Measurements from ENCODE around the gene TOMM34.

DNA sequence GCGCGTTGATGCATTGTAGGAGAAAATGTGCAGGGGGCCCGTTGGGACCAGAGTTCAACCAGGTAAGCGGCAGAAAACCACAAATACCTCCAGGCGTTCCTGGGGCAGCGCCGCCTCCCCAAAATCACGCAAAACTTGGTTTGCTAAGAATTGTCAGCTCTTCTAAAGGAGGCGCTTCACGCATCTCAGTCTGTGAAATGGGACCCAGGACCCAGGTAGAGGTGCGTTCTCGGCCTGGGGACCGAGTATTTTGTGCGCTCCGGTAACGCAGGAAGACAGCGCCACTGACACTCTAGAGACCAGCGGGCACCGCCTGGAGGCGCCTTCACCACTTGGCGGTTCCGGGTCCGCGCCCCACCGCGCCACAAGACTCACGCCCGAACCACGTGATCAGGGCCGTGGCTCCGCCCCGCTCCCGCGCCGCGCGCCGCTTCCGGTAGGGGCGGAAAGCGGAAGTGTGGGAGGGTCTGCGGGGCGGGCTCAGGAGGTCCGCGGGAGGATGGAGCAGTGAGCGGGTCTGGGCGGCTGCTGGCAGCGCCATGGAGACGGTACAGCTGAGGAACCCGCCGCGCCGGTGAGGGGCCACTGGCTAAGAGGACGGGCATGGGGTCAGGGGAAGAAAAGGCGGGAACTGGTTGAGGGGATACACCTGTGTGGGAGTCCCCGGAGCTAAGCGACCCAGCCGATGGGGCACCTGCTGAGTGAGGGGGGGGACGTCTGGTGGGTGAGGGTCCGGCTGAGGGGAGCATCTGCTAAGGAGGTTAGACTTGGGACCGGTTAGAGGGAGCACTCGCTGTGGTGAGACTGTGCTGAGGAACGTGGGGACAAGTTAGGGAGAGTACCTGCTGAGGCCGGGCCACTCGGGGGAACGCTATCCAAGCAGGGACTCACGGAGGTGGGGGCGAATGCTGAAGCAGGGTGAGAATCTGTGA, 6.1 kb upstream of the TOMM34 start, which contains the start of gene STK4:
- peak; percentile 39 to 86 for TF ChIP-seq POLR2A (IDR thresholded peaks at IDR 0.05)
- TF ChIP-seq EP300 (IDR thresholded peaks at IDR 0.05): no peak

Data from suprapubic skin (tissue), 2 donors.